ENCODE data around the gene CPSF4L. TPM values are rescaled to one million over a fixed set of nuclear protein-coding genes. Genes with fewer than 3 reads are reported as not detected.

The CPSF4L gene
- total RNA-seq, 2 donors from 2014 or later: not detected

GRCh38 chr17:73272906-73273218, 11.2 kb upstream of the CPSF4L start:
- DNase-seq: no peak
- Histone ChIP-seq H3K9me3 (no peaks in the 10 kb centered on the region), H3K9ac (ENCODE audit: low read depth in 2 of 2, low read length in 2 of 2) (no peak overlapping the region), H3K27ac (no peak overlapping the region), H3K27me3 (no peaks in the 10 kb centered on the region), H3K4me3 (no peak overlapping the region), H3K4me1 (peaks cover 2% of the 10 kb centered on the region), H3K36me3 (no peaks in the 10 kb centered on the region)
- intact Hi-C loops (cut with DNase I): no loop called here
- TF ChIP-seq CTCF (IDR thresholded peaks at IDR 0.05): no peak

DNA sequence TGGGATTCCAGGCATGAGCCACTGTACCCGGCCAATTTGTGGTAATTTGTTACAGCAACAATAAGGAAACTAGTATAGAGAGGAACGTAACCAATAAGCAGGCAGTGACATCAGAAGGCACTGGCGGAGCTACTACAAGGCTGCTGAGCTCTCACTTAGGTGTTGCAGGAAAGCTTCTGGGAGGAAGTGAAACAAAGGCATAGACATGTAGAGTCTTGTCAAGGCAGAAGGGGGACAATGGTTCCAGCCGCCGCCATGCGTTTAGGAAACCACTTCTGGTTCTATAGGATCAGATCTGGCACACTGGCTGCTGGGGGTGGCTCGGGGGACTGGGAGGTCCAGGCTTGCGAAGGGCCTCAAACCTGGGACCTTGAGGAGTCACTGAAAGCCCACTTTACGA, 9.4 kb upstream of the CPSF4L start:
- Histone ChIP-seq H3K27ac (no peak overlapping the region), H3K9ac (ENCODE audit: low read depth in 2 of 2, low read length in 2 of 2) (no peak overlapping the region), H3K4me3 (no peak overlapping the region), H3K9me3 (no peaks in the 10 kb centered on the region), H3K27me3 (no peaks in the 10 kb centered on the region), H3K4me1 (no peaks in the 10 kb centered on the region), H3K36me3 (no peaks in the 10 kb centered on the region)
- DNase-seq: no peak
- intact Hi-C loops (cut with DNase I): no loop called here
- no peak for TF ChIP-seq CTCF (IDR thresholded peaks at IDR 0.05)

DNA sequence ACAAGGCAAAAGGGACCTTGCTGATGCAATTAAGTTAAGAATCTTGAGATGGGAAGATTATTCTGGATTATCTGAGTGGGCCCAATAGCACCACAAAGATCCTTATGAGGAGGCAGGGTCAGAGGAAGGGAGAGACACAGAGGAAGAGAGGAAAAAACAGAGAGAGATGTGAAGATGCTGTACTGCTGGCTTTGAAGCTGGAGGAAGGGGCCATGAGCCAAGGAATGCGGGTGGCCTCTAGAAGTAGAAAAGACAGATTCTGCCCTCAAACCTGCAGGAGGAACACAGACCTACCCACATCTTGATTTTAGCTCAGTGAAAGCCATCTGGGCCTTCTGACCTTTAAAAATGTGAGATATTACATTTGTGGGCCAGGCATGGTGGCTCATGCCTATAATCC, 8.1 kb upstream of the CPSF4L start:
- no peak overlapping the region for H3K4me3 ChIP-seq
- intact Hi-C loops (cut with DNase I): no loop called here
- no peak for DNase-seq
- H3K4me1 ChIP-seq: no peaks in the 10 kb centered on the region
- H3K9me3 ChIP-seq: no peaks in the 10 kb centered on the region
- H3K36me3 ChIP-seq: no peaks in the 10 kb centered on the region
- no peaks in the 10 kb centered on the region for H3K27me3 ChIP-seq
- no peak overlapping the region for H3K27ac ChIP-seq
- H3K9ac ChIP-seq (ENCODE audit: low read depth in 2 of 2, low read length in 2 of 2): no peak overlapping the region
- no peak for TF ChIP-seq CTCF (IDR thresholded peaks at IDR 0.05)

DNA sequence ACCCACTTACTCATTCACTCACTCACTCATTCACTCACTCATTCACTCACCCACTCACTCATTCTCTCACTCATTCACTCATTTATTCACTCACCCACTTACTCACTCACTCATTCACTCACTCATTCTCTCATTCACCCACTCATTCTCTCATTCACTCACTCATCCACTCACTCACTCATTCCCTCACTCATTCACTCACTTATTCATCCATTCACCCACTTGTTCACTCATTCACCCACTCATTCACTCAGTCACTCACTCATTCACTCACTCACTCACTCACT, 7.6 kb upstream of the CPSF4L start:
- H3K36me3 ChIP-seq: no peaks in the 10 kb centered on the region
- no peak for DNase-seq
- TF ChIP-seq CTCF (IDR thresholded peaks at IDR 0.05): no peak
- no peaks in the 10 kb centered on the region for H3K4me1 ChIP-seq
- no peaks in the 10 kb centered on the region for H3K9me3 ChIP-seq
- intact Hi-C loops (cut with DNase I): no loop called here
- H3K4me3 ChIP-seq: no peak overlapping the region
- no peak overlapping the region for H3K27ac ChIP-seq
- no peak overlapping the region for H3K9ac ChIP-seq (ENCODE audit: low read depth in 2 of 2, low read length in 2 of 2)
- H3K27me3 ChIP-seq: no peaks in the 10 kb centered on the region

DNA sequence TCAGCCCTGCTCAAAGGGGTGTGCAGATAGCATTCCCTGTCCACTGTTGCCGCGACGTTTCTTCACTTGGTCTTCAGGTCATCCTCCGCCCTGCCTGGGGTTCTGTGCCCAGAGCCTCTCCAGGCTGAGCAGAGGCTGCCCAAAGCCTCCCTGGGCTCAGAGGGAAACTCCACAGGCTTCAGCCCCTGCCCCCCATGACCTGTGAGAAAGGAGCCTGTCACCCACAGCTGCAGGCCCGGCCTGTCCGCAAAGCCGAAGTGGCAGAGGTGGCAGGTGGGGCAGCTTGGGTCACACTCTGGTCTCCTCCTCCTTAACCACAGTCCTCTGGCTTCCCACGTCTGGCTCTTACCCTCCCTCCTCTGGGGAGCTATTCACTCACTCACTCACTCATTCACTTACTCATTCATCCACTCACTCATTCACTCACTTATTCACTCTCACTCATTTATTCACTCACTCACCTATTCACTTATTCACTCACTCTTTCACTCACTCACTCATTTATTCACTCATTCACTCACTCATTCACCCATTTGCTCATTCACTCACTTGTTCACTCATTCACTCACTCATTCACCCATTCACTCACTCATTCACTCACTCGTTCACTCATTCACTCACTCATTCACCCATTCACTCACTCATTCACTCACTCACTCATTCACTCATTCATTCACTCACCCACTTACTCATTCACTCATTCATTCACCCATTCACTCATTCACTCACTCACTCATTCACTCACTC, 7.1 kb upstream of the CPSF4L start:
- no peaks in the 10 kb centered on the region for H3K4me1 ChIP-seq
- no peak overlapping the region for H3K9ac ChIP-seq (ENCODE audit: low read depth in 2 of 2, low read length in 2 of 2)
- TF ChIP-seq CTCF (IDR thresholded peaks at IDR 0.05): no peak
- no peak overlapping the region for H3K27ac ChIP-seq
- intact Hi-C loops (cut with DNase I): no loop called here
- no peak for DNase-seq
- no peaks in the 10 kb centered on the region for H3K9me3 ChIP-seq
- no peaks in the 10 kb centered on the region for H3K27me3 ChIP-seq
- no peak overlapping the region for H3K4me3 ChIP-seq
- H3K36me3 ChIP-seq: no peaks in the 10 kb centered on the region

Data from colonic mucosa (tissue), 4 donors.